ENCODE results near the gene IL4. TPM values are rescaled to one million over a fixed set of nuclear protein-coding genes. Genes with fewer than 3 reads are reported as not detected.

The IL4 gene
- total and polyA plus RNA-seq, 9 of the 15 experiments (the other 6 are each of a cell fraction or from before 2014, with no cell fraction given) = 0.22 to 0.62 TPM; not detected in 7

DNA sequence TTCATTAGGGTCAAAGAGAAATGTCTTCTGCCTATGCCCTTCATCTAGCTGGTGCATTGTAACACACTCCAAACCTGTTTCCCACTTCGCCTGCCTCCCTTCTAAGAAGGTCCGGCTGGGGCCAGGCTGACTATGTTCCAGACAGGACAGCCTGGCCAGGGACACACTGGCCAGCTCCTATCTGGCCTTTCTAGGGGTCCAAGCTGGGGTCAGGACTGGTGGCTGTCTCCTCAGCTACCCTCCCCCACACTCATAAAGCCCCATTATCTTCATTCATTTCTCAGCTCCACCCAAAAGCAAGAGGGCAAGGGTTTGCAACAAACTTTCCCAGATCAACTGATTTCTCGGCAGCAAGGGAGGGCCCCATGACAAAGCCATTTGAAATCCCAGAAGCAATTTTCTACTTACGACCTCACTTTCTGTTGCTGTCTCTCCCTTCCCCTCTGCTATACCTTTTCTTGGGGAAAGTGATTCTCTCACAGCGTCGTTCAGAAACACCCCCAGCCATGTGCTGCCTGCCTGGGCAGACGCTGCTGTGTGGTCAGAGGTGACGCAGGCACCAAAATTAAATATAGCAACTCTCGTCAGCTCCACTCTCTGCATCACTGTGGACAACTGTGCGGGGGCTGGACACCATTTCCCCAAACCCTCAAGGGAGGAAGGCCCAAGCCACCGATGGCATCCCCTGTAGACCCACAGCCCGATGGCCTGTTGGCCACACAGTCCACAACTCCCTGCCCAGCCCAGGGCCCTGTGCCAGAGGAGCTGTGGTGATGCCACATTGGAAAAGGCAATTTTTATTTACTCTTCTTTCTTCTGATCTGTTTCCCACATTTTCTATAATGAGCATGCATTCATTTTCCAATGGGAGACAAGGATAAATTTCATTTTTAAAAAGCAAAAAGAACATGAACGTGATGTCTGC is 9.8 kb upstream of the IL4 start (continued):
- TF ChIP-seq, protein P1, sequence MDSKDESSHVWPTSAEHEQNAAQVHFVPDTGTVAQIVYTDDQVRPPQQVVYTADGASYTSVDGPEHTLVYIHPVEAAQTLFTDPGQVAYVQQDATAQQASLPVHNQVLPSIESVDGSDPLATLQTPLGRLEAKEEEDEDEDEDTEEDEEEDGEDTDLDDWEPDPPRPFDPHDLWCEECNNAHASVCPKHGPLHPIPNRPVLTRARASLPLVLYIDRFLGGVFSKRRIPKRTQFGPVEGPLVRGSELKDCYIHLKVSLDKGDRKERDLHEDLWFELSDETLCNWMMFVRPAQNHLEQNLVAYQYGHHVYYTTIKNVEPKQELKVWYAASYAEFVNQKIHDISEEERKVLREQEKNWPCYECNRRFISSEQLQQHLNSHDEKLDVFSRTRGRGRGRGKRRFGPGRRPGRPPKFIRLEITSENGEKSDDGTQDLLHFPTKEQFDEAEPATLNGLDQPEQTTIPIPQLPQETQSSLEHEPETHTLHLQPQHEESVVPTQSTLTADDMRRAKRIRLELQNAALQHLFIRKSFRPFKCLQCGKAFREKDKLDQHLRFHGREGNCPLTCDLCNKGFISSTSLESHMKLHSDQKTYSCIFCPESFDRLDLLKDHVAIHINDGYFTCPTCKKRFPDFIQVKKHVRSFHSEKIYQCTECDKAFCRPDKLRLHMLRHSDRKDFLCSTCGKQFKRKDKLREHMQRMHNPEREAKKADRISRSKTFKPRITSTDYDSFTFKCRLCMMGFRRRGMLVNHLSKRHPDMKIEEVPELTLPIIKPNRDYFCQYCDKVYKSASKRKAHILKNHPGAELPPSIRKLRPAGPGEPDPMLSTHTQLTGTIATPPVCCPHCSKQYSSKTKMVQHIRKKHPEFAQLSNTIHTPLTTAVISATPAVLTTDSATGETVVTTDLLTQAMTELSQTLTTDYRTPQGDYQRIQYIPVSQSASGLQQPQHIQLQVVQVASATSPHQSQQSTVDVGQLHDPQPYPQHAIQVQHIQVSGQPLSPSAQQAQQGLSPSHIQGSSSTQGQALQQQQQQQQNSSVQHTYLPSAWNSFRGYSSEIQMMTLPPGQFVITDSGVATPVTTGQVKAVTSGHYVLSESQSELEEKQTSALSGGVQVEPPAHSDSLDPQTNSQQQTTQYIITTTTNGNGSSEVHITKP (IDR thresholded peaks at IDR 0.05; ENCODE audit: partially characterized antibody) = peak; percentile 18
- peak; percentile 58; the same call in 1 of the 2 replicates for TF ChIP-seq ZFX (CRISPR knock-in tag; IDR thresholded peaks at IDR 0.05)
- peak in 1 of 2 experiments; percentile 35; a peak in 1 of 4 replicates for TF ChIP-seq HDAC1 (IDR thresholded peaks at IDR 0.05)
- TF ChIP-seq NFRKB (IDR thresholded peaks at IDR 0.05; ENCODE audit: low read depth) = peak; percentile 80
- TF ChIP-seq NR1H2 (CRISPR knock-in tag; IDR thresholded peaks at IDR 0.05) = no peak
- TF ChIP-seq, protein P2, sequence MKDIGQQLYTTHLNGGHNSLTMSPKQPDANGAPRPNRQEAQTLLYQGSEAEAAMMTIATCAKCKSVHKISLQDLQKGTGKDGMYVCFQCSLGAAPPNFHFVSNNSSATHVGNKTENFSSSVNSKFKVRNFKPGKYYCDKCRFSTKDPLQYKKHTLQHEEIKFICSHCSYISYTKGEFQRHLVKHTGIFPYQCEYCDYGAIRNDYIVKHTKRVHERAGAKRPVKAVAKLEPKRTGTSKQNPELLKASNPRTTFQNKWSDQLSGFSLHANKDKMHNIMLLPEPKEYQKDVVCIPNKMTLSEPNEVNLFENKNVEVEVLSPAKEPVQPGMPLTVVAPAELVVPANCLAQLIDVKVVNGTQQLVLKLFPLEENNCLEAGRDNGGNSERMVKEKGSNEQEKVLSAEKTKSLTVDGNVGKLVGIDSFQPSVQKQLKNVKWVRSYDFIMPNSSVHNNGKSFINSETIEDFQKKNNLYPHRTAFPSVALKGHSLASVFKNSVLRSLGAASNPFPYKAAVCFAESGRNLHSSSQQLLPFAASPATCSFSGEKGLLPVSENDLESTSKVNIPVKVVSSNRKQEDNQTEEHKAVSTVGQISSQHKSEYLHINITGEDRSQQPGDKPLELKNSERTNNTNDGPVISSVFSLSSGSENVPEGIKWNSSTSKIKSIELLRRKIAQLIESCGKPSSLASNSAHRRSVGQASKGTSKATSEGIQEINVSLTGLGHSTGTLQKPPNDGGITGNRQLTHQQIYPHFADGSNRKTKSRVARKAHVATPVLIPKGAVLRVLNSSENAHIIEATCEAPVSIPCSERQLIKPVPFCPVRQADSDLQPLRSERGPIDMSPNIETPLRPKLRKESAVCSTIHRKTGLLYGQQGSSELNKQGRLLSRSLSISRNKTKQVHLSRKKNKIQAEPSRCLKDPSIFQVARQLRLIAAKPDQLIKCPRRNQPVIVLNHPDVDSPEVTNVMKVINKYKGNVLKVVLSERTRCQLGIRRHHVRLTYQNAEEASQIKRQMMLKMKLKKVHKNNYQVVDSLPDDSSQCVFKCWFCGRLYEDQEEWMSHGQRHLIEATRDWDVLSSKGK (CRISPR knock-in tag; IDR thresholded peaks at IDR 0.05) = no peak
- TF ChIP-seq MECOM (CRISPR knock-in tag; IDR thresholded peaks at IDR 0.05) = peak; percentile 58
- TF ChIP-seq BCL6 (CRISPR knock-in tag; IDR thresholded peaks at IDR 0.05) = no peak
- TF ChIP-seq PTRF (tag; IDR thresholded peaks at IDR 0.05) = peak; percentile 43; the same call in 1 of the 2 replicates
- TF ChIP-seq, protein P3, sequence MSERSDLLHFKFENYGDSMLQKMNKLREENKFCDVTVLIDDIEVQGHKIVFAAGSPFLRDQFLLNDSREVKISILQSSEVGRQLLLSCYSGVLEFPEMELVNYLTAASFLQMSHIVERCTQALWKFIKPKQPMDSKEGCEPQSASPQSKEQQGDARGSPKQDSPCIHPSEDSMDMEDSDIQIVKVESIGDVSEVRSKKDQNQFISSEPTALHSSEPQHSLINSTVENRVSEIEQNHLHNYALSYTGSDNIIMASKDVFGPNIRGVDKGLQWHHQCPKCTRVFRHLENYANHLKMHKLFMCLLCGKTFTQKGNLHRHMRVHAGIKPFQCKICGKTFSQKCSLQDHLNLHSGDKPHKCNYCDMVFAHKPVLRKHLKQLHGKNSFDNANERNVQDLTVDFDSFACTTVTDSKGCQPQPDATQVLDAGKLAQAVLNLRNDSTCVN (CRISPR knock-in tag; IDR thresholded peaks at IDR 0.05) = no peak
- TF ChIP-seq RBM17 (IDR thresholded peaks at IDR 0.05; ENCODE audit: borderline replicate concordance, low read depth, low read length) = no peak
- TF ChIP-seq SIRT6 (IDR thresholded peaks at IDR 0.05; ENCODE audit: low read depth, low read length) = no peak
- no peak for TF ChIP-seq TGIF2 (CRISPR knock-in tag; IDR thresholded peaks at IDR 0.05)
- TF ChIP-seq, protein P4, sequence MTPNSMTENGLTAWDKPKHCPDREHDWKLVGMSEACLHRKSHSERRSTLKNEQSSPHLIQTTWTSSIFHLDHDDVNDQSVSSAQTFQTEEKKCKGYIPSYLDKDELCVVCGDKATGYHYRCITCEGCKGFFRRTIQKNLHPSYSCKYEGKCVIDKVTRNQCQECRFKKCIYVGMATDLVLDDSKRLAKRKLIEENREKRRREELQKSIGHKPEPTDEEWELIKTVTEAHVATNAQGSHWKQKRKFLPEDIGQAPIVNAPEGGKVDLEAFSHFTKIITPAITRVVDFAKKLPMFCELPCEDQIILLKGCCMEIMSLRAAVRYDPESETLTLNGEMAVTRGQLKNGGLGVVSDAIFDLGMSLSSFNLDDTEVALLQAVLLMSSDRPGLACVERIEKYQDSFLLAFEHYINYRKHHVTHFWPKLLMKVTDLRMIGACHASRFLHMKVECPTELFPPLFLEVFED (CRISPR knock-in tag; conservative IDR thresholded peaks at IDR 0.05) = 0 out of 2 replicates have a peak, but pooled peaks have one; percentile 16
- TF ChIP-seq EGR1 (conservative IDR thresholded peaks at IDR 0.05) = peak; percentile 40; the same call in 1 of the 2 replicates
- TF ChIP-seq LEF1 (IDR thresholded peaks at IDR 0.05) = peak; percentile 85

Data from K562 (cell line).